D721Med (cell line): ENCODE results near the gene MOB3B.

Experiments used
- DNase-seq: peaks from one replicate; pipeline ENCODE4 v3.0.0; 2011; ENCODE audit warnings: low spot score; ENCODE audit not compliant: insufficient read length
- FAIRE-seq: peaks from 2 replicates; lab custom pipeline; 2011; peaks lifted over from hg19 to GRCh38; lab: Jason Lieb, UNC
- CTCF ChIP-seq: IDR thresholded peaks from 2 replicates; pipeline ENCODE4 v1.5.1; 2012; ENCODE audit warnings: mild to moderate bottlenecking, control low read depth; ENCODE audit not compliant: insufficient read depth; ENCODE audit errors: missing control alignments

MOB3B gene

GRCh38 chr9:27278374-27278773, 251.2 kb downstream of the MOB3B start:
- DNase-seq, result no peak
- TF ChIP-seq CTCF, result no peak
- no peak for FAIRE-seq

- peak; percentile 83 for TF ChIP-seq CTCF
- peak; percentile 73 for FAIRE-seq
- no peak for DNase-seq
These were observed 253.2 kb downstream of the MOB3B start for GRCh38 chr9:27276193-27277030.
